SH-SY5Y (cell line): ENCODE data around the gene SWAP70.

Experiments
- GATA2 ChIP-seq: IDR thresholded peaks from 2 replicates; pipeline ENCODE4 v1.6.1; 2011; ENCODE audit warnings: mild to moderate bottlenecking, low read depth, low read length
- GATA3 ChIP-seq: IDR thresholded peaks from 2 replicates; pipeline ENCODE4 v1.6.1; 2011; ENCODE audit warnings: low read depth, mild to moderate bottlenecking, low read length, moderate library complexity

DNA sequence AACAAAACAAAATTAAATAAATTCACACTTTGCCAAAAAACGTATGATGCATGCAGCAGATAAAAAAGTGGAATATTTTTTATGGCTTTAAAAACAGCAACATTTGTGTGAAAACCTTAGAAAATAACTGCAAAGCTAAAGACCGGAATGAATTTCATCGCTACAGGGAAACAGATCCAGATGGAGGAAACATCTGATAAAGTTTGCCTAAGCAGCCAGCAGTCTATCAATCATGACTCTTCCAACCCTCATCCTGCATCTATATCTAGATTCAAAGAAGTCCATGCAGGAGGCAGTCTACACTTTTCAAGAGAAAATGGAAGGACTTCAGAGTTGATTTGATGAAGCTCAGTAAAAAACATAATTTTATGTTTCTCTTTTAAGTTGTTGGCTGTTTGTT lies 126.8 kb downstream of the SWAP70 start:
- TF ChIP-seq GATA3 (no peak), GATA2 (no peak)
